Raji (cell line): Measurements from ENCODE around the gene ATP1A2.

Experiments used
- POLR2A ChIP-seq: IDR thresholded peaks from 2 replicates; pipeline ENCODE4 v1.6.1; 2011; ENCODE audit warnings: low read depth, low read length, control low read depth; ENCODE audit not compliant: insufficient read depth

ATP1A2 gene

GRCh38 chr1:160161965-160162705 is 46.6 kb downstream of the ATP1A2 start:
- no peak for TF ChIP-seq POLR2A

GRCh38 chr1:160162931-160163330 is 47.4 kb downstream of the ATP1A2 start:
- no peak for TF ChIP-seq POLR2A

- TF ChIP-seq POLR2A = no peak
Measured at GRCh38 chr1:160163615-160164014, 48.1 kb downstream of the ATP1A2 start.

- TF ChIP-seq POLR2A = no peak
Measured at GRCh38 chr1:160164121-160164520, 48.6 kb downstream of the ATP1A2 start.

GRCh38 chr1:160166166-160166868 is 50.8 kb downstream of the ATP1A2 start:
- TF ChIP-seq POLR2A = no peak

- no peak for TF ChIP-seq POLR2A
Measured at GRCh38 chr1:160167056-160167455, 51.5 kb downstream of the ATP1A2 start.

GRCh38 chr1:160167580-160167979 is 52.0 kb downstream of the ATP1A2 start:
- TF ChIP-seq POLR2A = no peak

- TF ChIP-seq POLR2A = no peak
Measured at GRCh38 chr1:160168016-160168415, 52.5 kb downstream of the ATP1A2 start.

- no peak for TF ChIP-seq POLR2A
Measured at GRCh38 chr1:160168609-160169369, 53.2 kb downstream of the ATP1A2 start.

GRCh38 chr1:160169553-160170399 is 54.2 kb downstream of the ATP1A2 start:
- TF ChIP-seq POLR2A = no peak

- TF ChIP-seq POLR2A = no peak
Measured at GRCh38 chr1:160171354-160171753, 55.8 kb downstream of the ATP1A2 start.

- TF ChIP-seq POLR2A = no peak
Measured at GRCh38 chr1:160171980-160172379, 56.4 kb downstream of the ATP1A2 start.

GRCh38 chr1:160177231-160177630 is 61.7 kb downstream of the ATP1A2 start:
- TF ChIP-seq POLR2A = no peak

GRCh38 chr1:160177667-160178066 is 62.1 kb downstream of the ATP1A2 start:
- TF ChIP-seq POLR2A = no peak

- no peak for TF ChIP-seq POLR2A
Measured at GRCh38 chr1:160178731-160179130, 63.2 kb downstream of the ATP1A2 start.
